H1 (cell line): ENCODE data around the gene AGPAT3. TPM values are rescaled to one million over a fixed set of nuclear protein-coding genes. Genes with fewer than 3 reads are reported as not detected.

Experiments
- CTCF ChIA-PET: fragments of 300-600 bp; sonication (Branson Sonifier 250); formaldehyde crosslinking; loops from one replicate; lab custom pipeline; 2021; ENCODE audit not compliant: partially characterized antibody; lab: Charles Lee
- POLR2A ChIA-PET: fragments of 300-600 bp; sonication (Branson Sonifier 250); formaldehyde crosslinking; loops from one replicate; lab custom pipeline; 2021; ENCODE audit warnings: inconsistent platforms; ENCODE audit not compliant: partially characterized antibody; lab: Charles Lee
- DNase-seq, 2 experiments: peaks; one replicate each; pipeline versions ENCODE4 v3.0.0 to v3.0.0-alpha.2; 2010 to 2022; ENCODE audit warnings: low spot score in 2 of 2, low read depth in 1 of 2, mixed read lengths in 1 of 2
- FAIRE-seq: peaks from 2 replicates; lab custom pipeline; 2011; peaks lifted over from hg19 to GRCh38; lab: Jason Lieb, UNC
- H2AFZ ChIP-seq: 2 replicates; pipeline ENCODE4 v1.8.1; 2012; ENCODE audit warnings: low read length, inconsistent platforms
- H2AK5ac ChIP-seq: 2 replicates; pipeline ENCODE4 v1.6.1; 2013; ENCODE audit warnings: low read depth, low read length
- H2BK120ac ChIP-seq: replicated peaks from 2 replicates; pipeline ENCODE3; 2013; ENCODE audit warnings: low read depth, low read length, inconsistent platforms
- H2BK12ac ChIP-seq: 2 replicates; pipeline ENCODE4 v1.6.1; 2013; ENCODE audit warnings: low read depth, low read length
- H2BK15ac ChIP-seq: 2 replicates; pipeline ENCODE4 v1.6.1; 2013; ENCODE audit warnings: low read length
- H2BK20ac ChIP-seq: 2 replicates; pipeline ENCODE4 v1.6.1; 2013; ENCODE audit warnings: low read length
- H2BK5ac ChIP-seq: 2 replicates; pipeline ENCODE4 v1.6.1; 2013; ENCODE audit warnings: low read depth, low read length
- H3K14ac ChIP-seq: 2 replicates; pipeline ENCODE4 v1.6.1; 2013; ENCODE audit warnings: inconsistent platforms; ENCODE audit not compliant: insufficient read length
- H3K18ac ChIP-seq: 2 replicates; pipeline ENCODE4 v1.6.1; 2013; ENCODE audit warnings: low read length; ENCODE audit errors: extremely low read depth
- H3K23ac ChIP-seq: 2 replicates; pipeline ENCODE4 v1.6.1; 2013; ENCODE audit warnings: inconsistent platforms; ENCODE audit not compliant: insufficient read length
- H3K23me2 ChIP-seq: 2 replicates; pipeline ENCODE4 v1.6.1; 2013; ENCODE audit warnings: low read depth, low read length
- H3K27ac ChIP-seq: 2 replicates; pipeline ENCODE4 v1.6.1; 2011; ENCODE audit warnings: low read depth, low read length, inconsistent platforms
- H3K27me3 ChIP-seq, 4 experiments: replicated peaks in 1 of 4; 1 replicate in 1 of 4; 2 replicates in 3 of 4; pipeline versions ENCODE4 v1.6.1 to v1.8.1; 2011 to 2013; ENCODE audit warnings: low read length in 3 of 4, mild to moderate bottlenecking in 3 of 4, inconsistent platforms in 2 of 4, mixed read lengths in 2 of 4, moderate library complexity in 1 of 4; ENCODE audit not compliant: control insufficient read depth in 3 of 4, insufficient read depth in 3 of 4; ENCODE audit errors: extremely low read depth in 1 of 4
- H3K36me3 ChIP-seq, 4 experiments: 2 replicates each; pipeline versions ENCODE4 v1.6.1 to v1.8.1; 2011 to 2013; ENCODE audit warnings: mild to moderate bottlenecking in 4 of 4, low read length in 3 of 4, moderate library complexity in 2 of 4, control low read depth in 1 of 4, inconsistent platforms in 1 of 4; ENCODE audit not compliant: insufficient read depth in 4 of 4, control insufficient read depth in 2 of 4
- H3K4ac ChIP-seq: replicated peaks from 2 replicates; pipeline ENCODE3; 2013; ENCODE audit warnings: low read length, low read depth, mixed read lengths, inconsistent platforms; ENCODE audit not compliant: insufficient read length
- H3K4me1 ChIP-seq, 4 experiments: replicated peaks in 1 of 4; 1 replicate in 1 of 4; 2 replicates in 3 of 4; pipeline versions ENCODE4 v1.6.1 to v1.8.1; 2011 to 2013; ENCODE audit warnings: low read length in 3 of 4, inconsistent platforms in 2 of 4, mixed read lengths in 1 of 4; ENCODE audit not compliant: insufficient read depth in 4 of 4, control insufficient read depth in 3 of 4
- H3K4me2 ChIP-seq, 2 experiments: 2 replicates each; pipeline versions ENCODE4 v1.6.1 to v1.8.1; 2011 to 2013; ENCODE audit warnings: low read depth in 2 of 2, low read length in 2 of 2, control low read depth in 1 of 2, inconsistent platforms in 1 of 2, mild to moderate bottlenecking in 1 of 2; ENCODE audit not compliant: insufficient read depth in 1 of 2
- H3K4me3 ChIP-seq, 4 experiments: fragments of 200-600, 300-600 bp in 1 of 4; sonication (generic), shearing (Covaris generic), sonication (Bioruptor Twin) in 1 of 4; 2 replicates each; pipeline versions ENCODE4 v1.5.1 to v1.8.1; 2011 to 2016; ENCODE audit warnings: low read length in 4 of 4, low read depth in 3 of 4, control low read depth in 2 of 4, inconsistent platforms in 2 of 4, mild to moderate bottlenecking in 2 of 4, mixed read lengths in 1 of 4, moderate library complexity in 1 of 4; ENCODE audit not compliant: insufficient read depth in 2 of 4; ENCODE audit errors: extremely low read depth in 1 of 4
- H3K56ac ChIP-seq: replicated peaks from 2 replicates; pipeline ENCODE3; 2013; ENCODE audit warnings: low read depth, mild to moderate bottlenecking, mixed read lengths, low read length, inconsistent platforms; ENCODE audit not compliant: insufficient read length
- H3K79me1 ChIP-seq: 2 replicates; pipeline ENCODE4 v1.6.1; 2013; ENCODE audit warnings: low read depth, low read length, control low read depth
- H3K79me2 ChIP-seq, 2 experiments: 2 replicates each; pipeline versions ENCODE4 v1.6.1 to v1.8.1; 2012 to 2013; ENCODE audit warnings: low read length in 2 of 2, mild to moderate bottlenecking in 2 of 2, inconsistent platforms in 1 of 2; ENCODE audit not compliant: insufficient read depth in 2 of 2, control insufficient read depth in 1 of 2
- H3K9ac ChIP-seq, 4 experiments: replicated peaks in 1 of 4; 1 replicate in 1 of 4; 2 replicates in 3 of 4; pipeline versions ENCODE4 v1.6.1 to v1.8.1; 2011 to 2013; ENCODE audit warnings: low read depth in 3 of 4, low read length in 3 of 4, control low read depth in 2 of 4, mild to moderate bottlenecking in 2 of 4, moderate library complexity in 2 of 4, inconsistent platforms in 1 of 4; ENCODE audit errors: extremely low read depth in 1 of 4
- H3K9me3 ChIP-seq, 2 experiments: 2 replicates each; pipeline versions ENCODE4 v1.6.1 to v1.8.1; 2012 to 2013; ENCODE audit warnings: mild to moderate bottlenecking in 2 of 2, moderate library complexity in 2 of 2, control low read depth in 1 of 2, inconsistent platforms in 1 of 2, low read depth in 1 of 2, low read length in 1 of 2, mixed read lengths in 1 of 2; ENCODE audit not compliant: insufficient read depth in 2 of 2
- H4K20me1 ChIP-seq, 2 experiments: replicated peaks in 1 of 2; 2 replicates each; pipeline versions ENCODE3 to v1.8.1; 2011 to 2013; ENCODE audit warnings: inconsistent platforms in 2 of 2, low read length in 2 of 2, mild to moderate bottlenecking in 1 of 2; ENCODE audit not compliant: insufficient read depth in 2 of 2, control insufficient read depth in 1 of 2
- H4K5ac ChIP-seq: 2 replicates; pipeline ENCODE4 v1.6.1; 2013; ENCODE audit warnings: low read length, low read depth, mixed read lengths, inconsistent platforms; ENCODE audit not compliant: insufficient read length
- H4K8ac ChIP-seq: 2 replicates; pipeline ENCODE4 v1.8.0; 2013; ENCODE audit warnings: mild to moderate bottlenecking, moderate library complexity, low read length, inconsistent platforms; ENCODE audit not compliant: insufficient read depth; ENCODE audit errors: extremely low read depth
- H4K91ac ChIP-seq: replicated peaks from 2 replicates; pipeline ENCODE3; 2013; ENCODE audit warnings: low read length, mixed read lengths, inconsistent platforms; ENCODE audit not compliant: insufficient read length
- KDM5A ChIP-seq: fragments of 200-600 bp; IDR thresholded peaks from 2 replicates; pipeline ENCODE4 v1.7.1; 2012; ENCODE audit warnings: mild to moderate bottlenecking, low read length, inconsistent platforms, mixed read lengths
- RAD21 ChIP-seq, 2 experiments: IDR thresholded peaks in 1 of 2; conservative IDR thresholded peaks in 1 of 2; 2 replicates each; pipeline ENCODE4 v1.6.1; 2011; ENCODE audit warnings: low read depth in 2 of 2, low read length in 2 of 2, improper control_type of control experiment in 1 of 2, inconsistent platforms in 1 of 2, mild to moderate bottlenecking in 1 of 2, moderate library complexity in 1 of 2
- WGBS, 2 experiments: shearing (Covaris generic) in 1 of 2; methylation state at CpG; one replicate each; pipeline versions ENCODE4 v1.1.6 to v1.1.7; 2013 to 2015; ENCODE audit warnings: low lambda C conversion rate in 2 of 2, mixed read lengths in 2 of 2, inconsistent platforms in 1 of 2, low coverage in 1 of 2, missing lambda C conversion rate in 1 of 2; ENCODE audit not compliant: insufficient replicate concordance in 2 of 2, insufficient coverage in 1 of 2, insufficient read length in 1 of 2; ENCODE audit errors: extremely low coverage in 1 of 2, missing lambda C conversion rate in 1 of 2; 5-methylcytosine and 5-hydroxymethylcytosine counted together
- polyA plus RNA-seq, 7 experiments: library from polyadenylated mRNA; depleted of rRNA in 3 of 7; stranded (reverse) in 5 of 7; unstranded in 2 of 7; fragments of >200 nt in 5 of 7; fragments of 200-250 nt in 2 of 7; gene quantifications; 1 replicate in 5 of 7; 2 replicates in 1 of 7; 4 replicates in 1 of 7; pipeline versions ENCODE4 v1.2.1 to v1.2.3, GENCODE V29; 2011 to 2013; ENCODE audit warnings: missing spikeins in 2 of 7, mixed read lengths in 2 of 7
- total RNA-seq: library from RNA; stranded (reverse); fragmentation: NEBNext Ultra II Directional; extraction: Animal tissue kit (Norgen Biotek cat#: 25700); gene quantifications from 2 replicates; pipeline ENCODE4 v1.2.1, GENCODE V29; 2021
- TF ChIP-seq, protein P1 (sequence below), 3 experiments: IDR thresholded peaks; 1 replicate in 2 of 3; 2 replicates in 1 of 3; pipeline versions ENCODE4 v1.5.1 to v1.6.1; 2011; ENCODE audit warnings: low read length in 3 of 3, mild to moderate bottlenecking in 3 of 3, inconsistent platforms in 2 of 3, low read depth in 1 of 3, moderate library complexity in 1 of 3; ENCODE audit not compliant: insufficient read depth in 1 of 3; ENCODE audit errors: control extremely low read depth in 1 of 3

Gene AGPAT3
- total and polyA plus RNA-seq, 2 of the 8 experiments (the other 6 are each of a cell fraction or from before 2014, with no cell fraction given), result 5.8 to 7.3 TPM

- H3K4me1 ChIP-seq, result peaks cover 0 to 4% (median 2%) of the 10 kb centered on the region in 4 experiments; a peak in 2 of 7 replicates
- no peak overlapping the region for H3K27ac ChIP-seq
- no peak for DNase-seq
- 88% methylated on average over 7 of the region's 7 CpGs; no CpG with 5 or more reads in 1 of the 2 experiments for WGBS, 2 experiments
- H4K8ac ChIP-seq, result no peak overlapping the region
- H3K4me2 ChIP-seq, result no peak overlapping the region
- no peak overlapping the region for H2AFZ ChIP-seq
- no peak overlapping the region for H3K9ac ChIP-seq
- TF ChIP-seq KDM5A, result no peak
- peak in 1 of 2 experiments; percentile 38; a peak in 1 of 4 replicates for TF ChIP-seq RAD21 (IDR thresholded peaks at IDR 0.05 in 1 of 2, conservative IDR thresholded peaks at IDR 0.05 in 1 of 2; ENCODE audit: low read depth in 2 of 2, low read length in 2 of 2)
- TF ChIP-seq, protein P1, sequence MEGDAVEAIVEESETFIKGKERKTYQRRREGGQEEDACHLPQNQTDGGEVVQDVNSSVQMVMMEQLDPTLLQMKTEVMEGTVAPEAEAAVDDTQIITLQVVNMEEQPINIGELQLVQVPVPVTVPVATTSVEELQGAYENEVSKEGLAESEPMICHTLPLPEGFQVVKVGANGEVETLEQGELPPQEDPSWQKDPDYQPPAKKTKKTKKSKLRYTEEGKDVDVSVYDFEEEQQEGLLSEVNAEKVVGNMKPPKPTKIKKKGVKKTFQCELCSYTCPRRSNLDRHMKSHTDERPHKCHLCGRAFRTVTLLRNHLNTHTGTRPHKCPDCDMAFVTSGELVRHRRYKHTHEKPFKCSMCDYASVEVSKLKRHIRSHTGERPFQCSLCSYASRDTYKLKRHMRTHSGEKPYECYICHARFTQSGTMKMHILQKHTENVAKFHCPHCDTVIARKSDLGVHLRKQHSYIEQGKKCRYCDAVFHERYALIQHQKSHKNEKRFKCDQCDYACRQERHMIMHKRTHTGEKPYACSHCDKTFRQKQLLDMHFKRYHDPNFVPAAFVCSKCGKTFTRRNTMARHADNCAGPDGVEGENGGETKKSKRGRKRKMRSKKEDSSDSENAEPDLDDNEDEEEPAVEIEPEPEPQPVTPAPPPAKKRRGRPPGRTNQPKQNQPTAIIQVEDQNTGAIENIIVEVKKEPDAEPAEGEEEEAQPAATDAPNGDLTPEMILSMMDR (IDR thresholded peaks at IDR 0.05; ENCODE audit: control extremely low read depth in 1 of 3, insufficient read depth in 1 of 3, low read depth in 1 of 3, low read length in 3 of 3), result peak in 2 of 3 experiments; percentile 6 to 9; a peak in 2 of 4 replicates
- TF ChIP-seq, all 59 proteins: peak for 2
- Histone ChIP-seq H3K23me2 (0 out of 2 replicates have a peak, but pooled peaks cover 2% of the 10 kb centered on the region), H3K79me1 (no peaks in the 10 kb centered on the region), H2BK5ac (no peak overlapping the region), H3K4me3 (no peak overlapping the region), H2BK120ac (no peak overlapping the region), H3K18ac (no peak overlapping the region), H3K9me3 (no peaks in the 10 kb centered on the region), H3K14ac (no peak overlapping the region), H3K4ac (no peak overlapping the region), H2BK12ac (no peak overlapping the region), H4K20me1 (peaks cover 0 to 6% of the 10 kb centered on the region in 2 experiments), H3K56ac (no peak overlapping the region), H2BK20ac (no peak overlapping the region), H4K91ac (no peak overlapping the region), H4K5ac (no peak overlapping the region), H2BK15ac (no peak overlapping the region), H3K27me3 (no peaks in the 10 kb centered on the region), H3K79me2 (no peaks in the 10 kb centered on the region), H2AK5ac (no peak overlapping the region), H3K23ac (no peak overlapping the region), H3K36me3 (no peaks in the 10 kb centered on the region)
- ChIA-PET POLR2A (interaction anchor here (1.6 kb wide), 1 partner anchor 11 kb away, joined by 3 read pairs; no protein-coding TSS in a partner anchor), CTCF (interaction anchor here (0.6 to 4.2 kb wide), 2 partner anchors 39 to 916 kb away, joined by 3 to 21 read pairs; no protein-coding TSS in a partner anchor)
- FAIRE-seq, result no peak
Measured at GRCh38 chr21:43979654-43980053, 114.6 kb downstream of the AGPAT3 start.
